HCT116 (cell line): ENCODE measurements around the gene SFRP4. TPM values are rescaled to one million over a fixed set of nuclear protein-coding genes. Genes with fewer than 3 reads are reported as not detected.

Source experiments
- ATAC-seq: fragments of 200-7000 bp; cut with Tn5 transposase; 2 replicates; pipeline ENCODE4 v1.9.1; 2020; ENCODE audit warnings: mild to moderate bottlenecking, moderate library complexity
- BruUV-seq: library from RNA; stranded (reverse); fragments of 400-500 nt; replicated peaks from 2 replicates; lab custom pipeline; 2021; lab: Mats Ljungman, UMichigan
- CTCF ChIA-PET: fragments of 300-600 bp; sonication (Branson Sonifier 250); formaldehyde crosslinking; loops from one replicate; lab custom pipeline; 2021; ENCODE audit warnings: antibody characterized with exemption; lab: Charles Lee
- POLR2A ChIA-PET: fragments of 300-600, 350-600 bp; sonication (Branson Sonifier 250); formaldehyde crosslinking; loops from one replicate; lab custom pipeline; 2021; ENCODE audit warnings: antibody characterized with exemption; lab: Charles Lee
- RAD21 ChIA-PET, 2 experiments: fragments of 300-600 bp; sonication (Branson Sonifier 250); formaldehyde crosslinking; loops; one replicate each; lab custom pipeline; 2023; ENCODE audit warnings: low total read pairs in 2 of 2; ENCODE audit not compliant: uncharacterized antibody in 2 of 2, unreplicated experiment in 2 of 2, low non-redundant PET in 1 of 2; lab: Charles Lee
- DNase-seq: peaks from one replicate; pipeline ENCODE4 v3.0.0-alpha.2; 2010; ENCODE audit warnings: low read depth, low spot score
- H2AFZ ChIP-seq: fragments of 200-600 bp; shearing (Covaris generic), sonication (generic); 2 replicates; pipeline ENCODE4 v1.6.1; 2017; ENCODE audit warnings: low read depth, mixed run types, mixed read lengths, antibody characterized with exemption, low read length; ENCODE audit not compliant: poor library complexity, severe bottlenecking
- H3K27ac ChIP-seq: 2 replicates; pipeline ENCODE4 v1.5.1; 2012; ENCODE audit warnings: low read depth, low read length
- H3K27me3 ChIP-seq: fragments of 200-600 bp; sonication (generic); 2 replicates; pipeline ENCODE4 v1.6.1; 2016; ENCODE audit warnings: mixed run types, low read length, mixed read lengths; ENCODE audit not compliant: insufficient read depth
- H3K36me3 ChIP-seq, 2 experiments: fragments of 200-500 bp in 1 of 2; fragments of 200-600 bp in 1 of 2; sonication (Bioruptor generic) in 1 of 2; sonication (generic) in 1 of 2; 2 replicates each; pipeline versions ENCODE4 v1.5.1 to v1.6.1; 2014 to 2016; ENCODE audit warnings: low read length in 2 of 2, inconsistent platforms in 1 of 2, mixed read lengths in 1 of 2, mixed run types in 1 of 2; ENCODE audit not compliant: insufficient read depth in 2 of 2, control insufficient read depth in 1 of 2
- H3K4me1 ChIP-seq, 2 experiments: fragments of 200-600 bp in 1 of 2; sonication (generic) in 1 of 2; 2 replicates each; pipeline versions ENCODE4 v1.5.1 to v1.6.1; 2012 to 2017; ENCODE audit warnings: low read length in 2 of 2, inconsistent platforms in 1 of 2, mild to moderate bottlenecking in 1 of 2, mixed read lengths in 1 of 2, mixed run types in 1 of 2, moderate library complexity in 1 of 2; ENCODE audit not compliant: insufficient read depth in 2 of 2, control insufficient read depth in 1 of 2
- H3K4me2 ChIP-seq: fragments of 200-600 bp; sonication (generic); 2 replicates; pipeline ENCODE4 v1.6.1; 2017; ENCODE audit warnings: mixed run types, low read length, mixed read lengths
- H3K4me3 ChIP-seq, 2 experiments: fragments of 200-600 bp in 1 of 2; sonication (generic) in 1 of 2; replicated peaks in 1 of 2; 2 replicates each; pipeline ENCODE4 v1.5.1; 2011 to 2016; ENCODE audit warnings: low read length in 2 of 2, control low read depth in 1 of 2, low read depth in 1 of 2, mild to moderate bottlenecking in 1 of 2, mixed read lengths in 1 of 2, mixed run types in 1 of 2
- H3K79me2 ChIP-seq: fragments of 200-600 bp; sonication (generic); 2 replicates; pipeline ENCODE4 v1.6.1; 2017; ENCODE audit warnings: mild to moderate bottlenecking, mixed run types, low read length, moderate library complexity, mixed read lengths; ENCODE audit not compliant: insufficient read depth
- H3K9ac ChIP-seq: fragments of 200-600 bp; sonication (generic); 2 replicates; pipeline ENCODE4 v1.6.1; 2016; ENCODE audit warnings: low read length, mixed read lengths
- H3K9me2 ChIP-seq: fragments of 200-600 bp; sonication (generic), shearing (Covaris generic); 2 replicates; pipeline ENCODE4 v1.6.1; 2017; ENCODE audit warnings: mixed run types, mild to moderate bottlenecking, moderate library complexity; ENCODE audit not compliant: insufficient read depth
- H3K9me3 ChIP-seq, 2 experiments: fragments of 200-500 bp in 1 of 2; fragments of 200-600 bp in 1 of 2; sonication (Bioruptor generic) in 1 of 2; sonication (generic) in 1 of 2; 2 replicates each; pipeline ENCODE4 v1.6.1; 2014 to 2017; ENCODE audit warnings: low read length in 2 of 2, mixed read lengths in 2 of 2, inconsistent platforms in 1 of 2, low read depth in 1 of 2, mild to moderate bottlenecking in 1 of 2, mixed run types in 1 of 2, moderate library complexity in 1 of 2; ENCODE audit not compliant: control insufficient read depth in 1 of 2, insufficient read depth in 1 of 2
- H4K20me1 ChIP-seq: fragments of 200-600 bp; sonication (generic), shearing (Covaris generic); 2 replicates; pipeline ENCODE4 v1.6.1; 2017; ENCODE audit warnings: mixed run types, mild to moderate bottlenecking, moderate library complexity; ENCODE audit not compliant: insufficient read depth
- ATF3 ChIP-seq: IDR thresholded peaks from 2 replicates; pipeline ENCODE4 v1.6.1; 2012
- CEBPB ChIP-seq: IDR thresholded peaks from 2 replicates; pipeline ENCODE4 v1.6.1; 2012; ENCODE audit warnings: low read depth
- CTCF ChIP-seq, 3 experiments: fragments of 200-600 bp in 1 of 3; sonication (generic) in 1 of 3; IDR thresholded peaks in 2 of 3; conservative IDR thresholded peaks in 1 of 3; 2 replicates each; pipeline ENCODE4 v1.5.1; 2012 to 2017; ENCODE audit warnings: low read depth in 2 of 3, low read length in 2 of 3, antibody characterized with exemption in 1 of 3, borderline replicate concordance in 1 of 3, control low read depth in 1 of 3, mild to moderate bottlenecking in 1 of 3, mixed read lengths in 1 of 3, mixed run types in 1 of 3, moderate library complexity in 1 of 3; ENCODE audit not compliant: insufficient read depth in 1 of 3
- EGR1 ChIP-seq: IDR thresholded peaks from 2 replicates; pipeline ENCODE4 v1.6.1; 2012; ENCODE audit warnings: low read depth
- ELF1 ChIP-seq: IDR thresholded peaks from 2 replicates; pipeline ENCODE4 v1.6.1; 2012; ENCODE audit warnings: low read depth, borderline replicate concordance
- EZH2phosphoT487 ChIP-seq: fragments of 200-600 bp; IDR thresholded peaks from 2 replicates; pipeline ENCODE4 v1.6.1; 2018; ENCODE audit warnings: antibody characterized with exemption, borderline replicate concordance
- FOSL1 ChIP-seq: IDR thresholded peaks from 2 replicates; pipeline ENCODE4 v1.6.1; 2012; ENCODE audit warnings: low read depth
- JUND ChIP-seq: IDR thresholded peaks from 2 replicates; pipeline ENCODE4 v1.6.1; 2012
- POLR2A ChIP-seq: IDR thresholded peaks from 2 replicates; pipeline ENCODE4 v1.7.0; 2011; ENCODE audit warnings: borderline replicate concordance; ENCODE audit not compliant: insufficient read depth, insufficient read length; ENCODE audit errors: extremely low read depth
- POLR2AphosphoS5 ChIP-seq: IDR thresholded peaks from 2 replicates; pipeline ENCODE4 v1.6.1; 2011; ENCODE audit warnings: mild to moderate bottlenecking, low read depth, low read length, moderate library complexity
- RAD21 ChIP-seq: IDR thresholded peaks from 2 replicates; pipeline ENCODE4 v1.6.1; 2012; ENCODE audit warnings: low read depth, mild to moderate bottlenecking
- SIN3A ChIP-seq: IDR thresholded peaks from 2 replicates; pipeline ENCODE4 v1.6.1; 2012; ENCODE audit warnings: low read depth
- SP1 ChIP-seq: IDR thresholded peaks from 2 replicates; pipeline ENCODE4 v1.6.1; 2012; ENCODE audit warnings: low read depth
- SRF ChIP-seq: IDR thresholded peaks from 2 replicates; pipeline ENCODE4 v1.6.1; 2012; ENCODE audit warnings: low read depth
- TCF7L2 ChIP-seq: IDR thresholded peaks from 2 replicates; pipeline ENCODE4 v1.7.0; 2011; ENCODE audit warnings: borderline replicate concordance, inconsistent platforms; ENCODE audit not compliant: insufficient read depth, insufficient read length; ENCODE audit errors: extremely low read depth
- YY1 ChIP-seq: IDR thresholded peaks from 2 replicates; pipeline ENCODE4 v1.6.1; 2011; ENCODE audit warnings: low read length, low read depth, moderate library complexity, mild to moderate bottlenecking; ENCODE audit not compliant: insufficient replicate concordance; ENCODE audit errors: extremely low read depth
- ZFX ChIP-seq: fragments of 450-650 bp; IDR thresholded peaks from 2 replicates; pipeline ENCODE4 v1.6.1; 2017
- ZNF274 ChIP-seq: fragments of 200-500 bp; sonication (Bioruptor generic); IDR thresholded peaks from 2 replicates; pipeline ENCODE4 v1.6.1; 2014; ENCODE audit warnings: mild to moderate bottlenecking, low read depth, low read length, inconsistent platforms
- intact Hi-C: fragments of 100-400 bp; cut with micrococcal nuclease; formaldehyde crosslinking; loops from 2 replicates; pipeline ENCODE4 v1.10.0; 2022
- total RNA-seq: library from RNA; stranded (reverse); gene quantifications from one replicate; pipeline ENCODE4 v1.2.1, GENCODE V29; 2021; ENCODE audit not compliant: unreplicated experiment

SFRP4 gene
- total RNA-seq, 1 experiment from 2014 or later = 0.25 TPM

- TF ChIP-seq YY1 (no peak), CEBPB (no peak), SRF (no peak), ELF1 (no peak), FOSL1 (no peak), CTCF (IDR thresholded peaks at IDR 0.05 in 2 of 3, conservative IDR thresholded peaks at IDR 0.05 in 1 of 3; ENCODE audit: borderline replicate concordance in 1 of 3, insufficient read depth in 1 of 3, low read depth in 2 of 3, low read length in 2 of 3) (no peak), ZNF274 (no peak), POLR2AphosphoS5 (no peak), EGR1 (no peak), POLR2A (no peak), ATF3 (no peak)
Measured at GRCh38 chr7:37916017-37916672, 472 bp downstream of the SFRP4 start (continued).

- DNase-seq (no peak), ATAC-seq (no peak)
- Histone ChIP-seq H3K27me3 (peaks cover 3% of the 10 kb centered on the region; the same call in 1 of the 2 replicates), H3K36me3 (no peaks in the 10 kb centered on the region), H3K79me2 (no peaks in the 10 kb centered on the region), H3K4me2 (no peak overlapping the region), H3K9ac (no peak overlapping the region), H3K4me3 (no peak overlapping the region), H3K27ac (no peak overlapping the region), H2AFZ (no peak overlapping the region), H3K4me1 (peaks cover 6 to 10% of the 10 kb centered on the region in 2 experiments; a peak in 2 of 4 replicates), H4K20me1 (no peaks in the 10 kb centered on the region), H3K9me3 (no peaks in the 10 kb centered on the region), H3K9me2 (no peaks in the 10 kb centered on the region)
- POLR2A ChIA-PET = no interaction called here
- no TSS peak for BruUV-seq
- intact Hi-C loops = loop anchor here (5.0 kb wide), 1 partner anchor 307 kb away; no protein-coding TSS in a partner anchor
- RAD21 ChIA-PET = no interaction called here
- CTCF ChIA-PET = no interaction called here
- TF ChIP-seq CEBPB = no peak
- no peak for TF ChIP-seq ATF3
- TF ChIP-seq ELF1 = no peak
- no peak for TF ChIP-seq POLR2A
- TF ChIP-seq JUND = no peak
- TF ChIP-seq YY1 = no peak
- no peak for TF ChIP-seq EZH2phosphoT487
- no peak for TF ChIP-seq RAD21
- TF ChIP-seq CTCF (IDR thresholded peaks at IDR 0.05 in 2 of 3, conservative IDR thresholded peaks at IDR 0.05 in 1 of 3; ENCODE audit: borderline replicate concordance in 1 of 3, insufficient read depth in 1 of 3, low read depth in 2 of 3, low read length in 2 of 3) = no peak
- no peak for TF ChIP-seq SRF
- no peak for TF ChIP-seq SP1
- no peak for TF ChIP-seq ZFX
- TF ChIP-seq SIN3A = no peak
- no peak for TF ChIP-seq EGR1
- TF ChIP-seq TCF7L2 = no peak
- TF ChIP-seq ZNF274 = no peak
Measured at GRCh38 chr7:37915438-37915837, 1.2 kb downstream of the SFRP4 start.
